Loucy (cell line): ENCODE results near the gene EXOC3L1.

Source experiments
- H2AFZ ChIP-seq: fragments of 200-600 bp; sonication (generic); 2 replicates; pipeline ENCODE4 v1.6.0; 2016; ENCODE audit warnings: antibody characterized with exemption, mild to moderate bottlenecking, low read length, moderate library complexity
- H3F3A ChIP-seq: fragments of 200-600 bp; 2 replicates; pipeline ENCODE4 v1.6.0; 2016; ENCODE audit warnings: antibody characterized with exemption, low read depth, mild to moderate bottlenecking
- H3K27me3 ChIP-seq: fragments of 200-600 bp; sonication (generic); 2 replicates; pipeline ENCODE4 v1.6.1; 2014; ENCODE audit warnings: low read length, mild to moderate bottlenecking; ENCODE audit not compliant: insufficient read depth, poor library complexity, severe bottlenecking
- H3K36me3 ChIP-seq: fragments of 200-600 bp; sonication (generic); 2 replicates; pipeline ENCODE4 v1.6.1; 2016; ENCODE audit warnings: low read length; ENCODE audit not compliant: insufficient read depth
- H3K4me1 ChIP-seq: fragments of 200-600 bp; sonication (generic); 2 replicates; pipeline ENCODE4 v1.5.1; 2014; ENCODE audit warnings: low read length, mild to moderate bottlenecking; ENCODE audit not compliant: insufficient read depth, poor library complexity, severe bottlenecking
- H3K4me2 ChIP-seq: fragments of 200-600 bp; sonication (generic); 2 replicates; pipeline ENCODE4 v1.6.0; 2014; ENCODE audit warnings: antibody characterized with exemption, low read length, low read depth, mild to moderate bottlenecking; ENCODE audit not compliant: poor library complexity, severe bottlenecking
- H3K4me3 ChIP-seq: fragments of 200-600 bp; sonication (generic); 2 replicates; pipeline ENCODE4 v1.5.1; 2014; ENCODE audit warnings: low read length, mild to moderate bottlenecking, mixed read lengths; ENCODE audit not compliant: poor library complexity, severe bottlenecking
- H3K79me2 ChIP-seq: fragments of 200-600 bp; sonication (generic); 2 replicates; pipeline ENCODE4 v1.6.1; 2014; ENCODE audit warnings: low read length; ENCODE audit not compliant: insufficient read depth
- H3K9ac ChIP-seq: fragments of 200-600 bp; sonication (generic); 2 replicates; pipeline ENCODE4 v1.6.0; 2014; ENCODE audit warnings: mild to moderate bottlenecking, low read depth, low read length, moderate library complexity; ENCODE audit not compliant: poor library complexity, severe bottlenecking
- H3K9me2 ChIP-seq: fragments of 200-600 bp; sonication (generic); replicated peaks from 2 replicates; pipeline ENCODE4 v1.6.1; 2016; ENCODE audit warnings: low read depth, low read length, mixed read lengths
- H3K9me3 ChIP-seq: fragments of 200-600 bp; sonication (generic); 2 replicates; pipeline ENCODE4 v1.6.1; 2014; ENCODE audit warnings: mild to moderate bottlenecking, antibody characterized with exemption, low read length, low read depth; ENCODE audit not compliant: insufficient read depth
- H4K20me1 ChIP-seq: fragments of 200-600 bp; sonication (generic); 2 replicates; pipeline ENCODE4 v1.6.0; 2014; ENCODE audit warnings: antibody characterized with exemption, low read length, mild to moderate bottlenecking; ENCODE audit not compliant: insufficient read depth, poor library complexity, severe bottlenecking
- EZH2phosphoT487 ChIP-seq: fragments of 200-600 bp; IDR thresholded peaks from 2 replicates; pipeline ENCODE4 v1.6.1; 2018; ENCODE audit warnings: antibody characterized with exemption, mild to moderate bottlenecking, moderate library complexity, borderline replicate concordance
- TF ChIP-seq, protein P1 (sequence below): fragments of 200-600 bp; sonication (generic); conservative IDR thresholded peaks from 2 replicates; pipeline ENCODE4 v1.5.1; 2014; ENCODE audit warnings: mild to moderate bottlenecking, antibody characterized with exemption, low read length

EXOC3L1 gene

DNA sequence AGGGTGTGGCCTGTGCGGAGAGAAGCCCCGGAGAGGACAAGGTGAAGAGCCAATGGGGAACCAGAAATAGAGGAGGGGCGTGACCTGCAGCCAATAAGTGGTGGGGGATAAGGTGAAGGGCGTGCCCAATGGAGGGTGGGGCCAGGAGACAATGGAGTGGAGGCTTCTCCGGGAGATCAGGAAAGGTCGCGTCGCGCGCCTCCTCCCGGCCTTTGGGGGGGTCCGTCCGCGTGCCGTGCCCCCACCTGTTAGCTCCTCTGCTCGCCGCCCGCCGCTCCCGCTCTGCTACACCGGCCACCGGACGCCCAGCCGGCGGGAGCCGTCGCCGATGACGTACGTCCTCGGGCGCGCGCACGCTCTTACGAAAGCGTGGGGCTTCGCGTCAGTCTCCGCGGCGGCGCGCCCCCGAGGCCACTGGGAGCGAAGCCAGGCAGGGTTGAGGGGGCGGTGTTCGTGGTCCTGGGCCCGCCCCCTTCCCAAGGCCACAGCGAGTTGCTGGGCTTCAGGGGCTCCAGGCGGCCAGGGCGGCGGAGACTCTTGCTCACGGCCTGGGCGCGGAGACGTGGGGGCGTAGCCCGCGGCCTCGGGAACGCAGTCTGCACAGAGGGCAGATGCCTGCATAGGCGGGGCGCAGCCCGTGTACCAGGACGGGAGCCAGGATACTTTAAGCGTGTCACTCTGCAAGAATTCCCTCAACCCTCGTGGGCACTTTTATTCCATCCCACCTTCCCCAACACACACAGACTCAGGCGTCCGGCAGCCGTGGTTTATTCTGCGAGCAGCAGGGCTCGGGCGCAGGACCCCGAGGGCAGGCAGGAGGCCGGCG is 6.1 kb downstream of the EXOC3L1 start, which contains the start of gene MATCAP1:
MATCAP1 (minus strand) TSS at position 337 of the 826 bp plus-strand sequence. CDS start 3,353 bp downstream, outside the sequence.
- no peaks in the 10 kb centered on the region for H3F3A ChIP-seq
- no peaks in the 10 kb centered on the region for H3K27me3 ChIP-seq
- H3K79me2 ChIP-seq: peaks cover 25% of the 10 kb centered on the region
- H3K9me2 ChIP-seq: no peaks in the 10 kb centered on the region
- TF ChIP-seq, protein P1, sequence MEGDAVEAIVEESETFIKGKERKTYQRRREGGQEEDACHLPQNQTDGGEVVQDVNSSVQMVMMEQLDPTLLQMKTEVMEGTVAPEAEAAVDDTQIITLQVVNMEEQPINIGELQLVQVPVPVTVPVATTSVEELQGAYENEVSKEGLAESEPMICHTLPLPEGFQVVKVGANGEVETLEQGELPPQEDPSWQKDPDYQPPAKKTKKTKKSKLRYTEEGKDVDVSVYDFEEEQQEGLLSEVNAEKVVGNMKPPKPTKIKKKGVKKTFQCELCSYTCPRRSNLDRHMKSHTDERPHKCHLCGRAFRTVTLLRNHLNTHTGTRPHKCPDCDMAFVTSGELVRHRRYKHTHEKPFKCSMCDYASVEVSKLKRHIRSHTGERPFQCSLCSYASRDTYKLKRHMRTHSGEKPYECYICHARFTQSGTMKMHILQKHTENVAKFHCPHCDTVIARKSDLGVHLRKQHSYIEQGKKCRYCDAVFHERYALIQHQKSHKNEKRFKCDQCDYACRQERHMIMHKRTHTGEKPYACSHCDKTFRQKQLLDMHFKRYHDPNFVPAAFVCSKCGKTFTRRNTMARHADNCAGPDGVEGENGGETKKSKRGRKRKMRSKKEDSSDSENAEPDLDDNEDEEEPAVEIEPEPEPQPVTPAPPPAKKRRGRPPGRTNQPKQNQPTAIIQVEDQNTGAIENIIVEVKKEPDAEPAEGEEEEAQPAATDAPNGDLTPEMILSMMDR: no peak
- no peak for TF ChIP-seq EZH2phosphoT487
- H3K4me3 ChIP-seq: peak within 1 kb of the TSS; percentile 90
- H3K36me3 ChIP-seq: no peaks in the 10 kb centered on the region
- peak within 1 kb of the TSS; percentile 98 for H2AFZ ChIP-seq
- no peaks in the 10 kb centered on the region for H3K9me3 ChIP-seq
- H3K4me2 ChIP-seq: peak within 1 kb of the TSS; percentile 96
- H3K9ac ChIP-seq: peak within 1 kb of the TSS; percentile 74
- peaks cover 20% of the 10 kb centered on the region for H4K20me1 ChIP-seq
- H3K4me1 ChIP-seq: peaks cover 17% of the 10 kb centered on the region

DNA sequence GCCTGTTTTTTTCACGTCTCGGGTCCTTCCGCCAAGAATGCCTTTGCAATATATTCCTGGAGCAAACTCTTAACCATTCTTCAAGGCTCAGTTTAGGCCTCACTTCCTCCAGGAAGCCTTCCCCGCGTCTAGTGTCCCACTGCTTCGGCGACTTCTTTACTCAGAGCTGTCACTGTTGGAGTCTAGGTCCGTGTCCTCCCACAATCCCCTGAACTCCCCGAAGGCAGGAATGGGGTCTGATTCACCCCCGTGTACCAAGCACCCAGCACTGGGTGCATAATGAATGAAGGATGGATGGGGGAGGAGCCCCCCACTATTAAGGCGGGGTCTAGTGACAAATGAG is 6.7 kb downstream of the EXOC3L1 start:
- H3K9ac ChIP-seq: peak overlapping the region; percentile 74
- peak overlapping the region; percentile 96 for H3K4me2 ChIP-seq
- no peaks in the 10 kb centered on the region for H3F3A ChIP-seq
- no peaks in the 10 kb centered on the region for H3K9me2 ChIP-seq
- peaks cover 25% of the 10 kb centered on the region for H3K79me2 ChIP-seq
- H3K4me1 ChIP-seq: peaks cover 18% of the 10 kb centered on the region
- TF ChIP-seq, protein P1: no peak
- TF ChIP-seq EZH2phosphoT487: no peak
- H2AFZ ChIP-seq: peak overlapping the region; percentile 98
- peak overlapping the region; percentile 90 for H3K4me3 ChIP-seq
- no peaks in the 10 kb centered on the region for H3K9me3 ChIP-seq
- no peaks in the 10 kb centered on the region for H3K27me3 ChIP-seq
- H3K36me3 ChIP-seq: no peaks in the 10 kb centered on the region
- peaks cover 20% of the 10 kb centered on the region for H4K20me1 ChIP-seq

DNA sequence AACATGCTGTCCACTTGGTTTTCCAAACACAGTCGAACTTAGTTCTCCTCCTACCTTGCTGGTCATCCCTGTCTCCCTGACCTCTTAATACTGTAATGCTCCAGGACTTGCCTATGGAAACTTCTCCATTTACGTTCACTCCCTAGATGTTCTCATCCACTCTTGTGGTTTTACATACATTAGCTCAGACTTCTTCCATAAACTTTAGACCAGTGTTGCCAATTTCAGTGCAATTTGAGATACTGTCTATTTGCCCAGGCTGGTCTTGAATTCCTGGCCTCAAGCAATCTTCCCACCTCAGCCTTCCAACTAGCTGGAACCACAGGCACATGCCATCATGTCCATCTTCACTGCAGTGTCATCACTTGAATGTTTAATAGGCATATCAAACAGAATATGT is 7.6 kb downstream of the EXOC3L1 start:
- Histone ChIP-seq H3K4me1 (peaks cover 18% of the 10 kb centered on the region), H4K20me1 (peaks cover 20% of the 10 kb centered on the region), H3K4me2 (peak overlapping the region; percentile 96), H2AFZ (no peak overlapping the region), H3K9me2 (no peaks in the 10 kb centered on the region), H3K27me3 (no peaks in the 10 kb centered on the region), H3F3A (no peaks in the 10 kb centered on the region), H3K9me3 (no peaks in the 10 kb centered on the region), H3K36me3 (no peaks in the 10 kb centered on the region), H3K79me2 (peaks cover 25% of the 10 kb centered on the region), H3K9ac (peak overlapping the region; percentile 74), H3K4me3 (peak overlapping the region; percentile 90)
- TF ChIP-seq, protein P1: no peak
- TF ChIP-seq EZH2phosphoT487: no peak
